GM19467 (cell line): ENCODE data around the gene HDC.

Experiments
- ATAC-seq: cut with Tn5 transposase; IDR thresholded peaks from one replicate; pipeline ENCODE4 v1.9.1; 2021; ENCODE audit warnings: mild to moderate bottlenecking, moderate library complexity; ENCODE audit not compliant: unreplicated experiment

HDC gene, protein sequence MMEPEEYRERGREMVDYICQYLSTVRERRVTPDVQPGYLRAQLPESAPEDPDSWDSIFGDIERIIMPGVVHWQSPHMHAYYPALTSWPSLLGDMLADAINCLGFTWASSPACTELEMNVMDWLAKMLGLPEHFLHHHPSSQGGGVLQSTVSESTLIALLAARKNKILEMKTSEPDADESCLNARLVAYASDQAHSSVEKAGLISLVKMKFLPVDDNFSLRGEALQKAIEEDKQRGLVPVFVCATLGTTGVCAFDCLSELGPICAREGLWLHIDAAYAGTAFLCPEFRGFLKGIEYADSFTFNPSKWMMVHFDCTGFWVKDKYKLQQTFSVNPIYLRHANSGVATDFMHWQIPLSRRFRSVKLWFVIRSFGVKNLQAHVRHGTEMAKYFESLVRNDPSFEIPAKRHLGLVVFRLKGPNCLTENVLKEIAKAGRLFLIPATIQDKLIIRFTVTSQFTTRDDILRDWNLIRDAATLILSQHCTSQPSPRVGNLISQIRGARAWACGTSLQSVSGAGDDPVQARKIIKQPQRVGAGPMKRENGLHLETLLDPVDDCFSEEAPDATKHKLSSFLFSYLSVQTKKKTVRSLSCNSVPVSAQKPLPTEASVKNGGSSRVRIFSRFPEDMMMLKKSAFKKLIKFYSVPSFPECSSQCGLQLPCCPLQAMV

DNA sequence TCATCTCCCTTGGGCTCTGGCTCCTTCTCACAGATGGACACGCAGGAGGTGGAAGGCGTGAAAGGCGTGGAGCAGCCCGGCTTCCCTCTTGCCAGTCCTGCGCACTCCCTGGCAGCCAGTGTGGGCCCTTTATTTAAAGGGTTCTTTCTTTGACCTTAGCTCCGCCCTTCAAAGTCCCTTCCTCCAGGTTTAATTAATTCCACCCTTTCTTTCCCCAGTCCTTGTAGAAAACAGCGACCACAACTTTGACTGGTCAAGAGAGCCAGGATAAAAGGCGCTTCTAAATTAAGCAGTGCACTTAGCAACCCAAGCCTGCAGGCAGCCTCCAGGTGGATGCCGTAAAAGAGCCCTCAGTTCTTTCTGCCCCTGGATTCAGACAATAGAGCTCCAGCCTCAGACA is at the start of gene HDC:
Gene HDC, minus strand, starts transcription at position 107 of the 400 bp plus-strand sequence. Its CDS starts 103 bp downstream, at position 4.
- no peak for ATAC-seq

DNA sequence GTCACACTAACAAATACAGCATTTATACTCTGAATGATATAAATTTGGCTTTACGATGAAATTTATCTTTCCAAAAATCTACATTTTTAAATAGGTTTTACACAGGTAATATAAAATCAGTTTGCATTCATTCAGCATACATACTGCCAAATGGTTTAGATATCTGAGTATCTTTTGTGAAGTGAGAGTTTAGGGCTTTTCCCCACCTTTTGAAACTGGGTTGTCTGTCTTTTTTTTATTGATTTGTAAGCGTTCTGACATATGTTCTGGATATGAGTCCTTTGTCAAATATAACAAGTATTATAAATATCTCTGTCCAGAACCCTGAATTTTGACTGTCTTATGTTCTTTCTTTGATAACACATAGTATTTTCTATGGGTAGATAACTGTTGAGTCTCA is 47.1 kb upstream of the HDC start:
- no peak for ATAC-seq

DNA sequence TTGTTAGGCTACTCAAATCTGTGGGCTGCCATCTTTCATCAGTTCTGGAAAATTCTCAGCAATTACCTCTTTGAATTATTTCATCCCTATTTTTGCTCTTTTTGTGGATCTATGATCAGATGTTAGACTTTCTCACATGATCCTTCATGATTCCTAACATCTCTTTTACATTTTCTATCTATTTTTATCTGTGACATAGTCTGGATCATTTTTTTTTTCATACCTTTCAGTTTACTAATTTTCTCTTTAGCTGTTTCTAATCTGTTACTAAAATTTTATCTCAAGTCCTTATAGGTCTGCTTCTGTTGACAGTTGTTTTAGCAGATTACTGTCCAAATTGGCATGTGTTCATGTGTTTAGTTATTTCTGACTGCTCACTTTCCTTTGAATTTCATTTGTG is 42.3 kb upstream of the HDC start:
- no peak for ATAC-seq

DNA sequence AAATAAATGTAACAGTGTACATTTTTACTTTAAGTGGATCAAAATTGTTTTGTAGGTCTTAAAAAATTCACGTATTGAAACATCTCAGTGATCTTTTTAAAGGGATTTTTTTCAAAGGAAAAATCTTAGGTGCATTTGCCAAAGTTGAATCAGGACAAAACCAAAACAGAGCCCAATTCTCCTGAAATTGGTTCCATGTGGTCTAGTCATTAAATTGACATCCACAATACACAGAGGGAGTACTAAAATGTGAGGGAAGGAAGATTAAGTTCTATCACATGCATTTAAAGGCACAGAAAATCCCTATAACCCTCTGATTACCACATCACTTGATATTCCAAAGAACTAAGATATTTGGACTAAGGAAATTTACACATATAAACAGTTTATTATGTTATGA is 39.3 kb upstream of the HDC start:
- ATAC-seq: no peak

DNA sequence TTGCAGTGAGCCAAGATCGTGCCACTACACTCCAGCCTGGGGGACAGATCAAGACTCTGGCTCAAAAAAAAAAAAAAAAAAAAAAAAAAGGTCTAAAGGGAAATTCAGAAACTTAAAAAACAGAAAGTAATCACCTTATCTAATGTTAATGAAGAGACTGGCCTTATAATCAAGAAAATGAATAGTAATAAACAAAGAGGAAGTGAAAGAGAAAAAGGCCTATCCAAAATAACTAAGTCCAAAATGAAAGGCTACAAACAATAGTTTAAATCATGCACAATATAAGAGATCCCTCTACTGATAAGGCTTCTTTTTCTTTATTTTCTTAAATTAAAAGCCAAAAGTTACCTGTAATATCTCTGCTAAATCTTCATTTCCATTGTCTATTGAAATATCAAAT is 37.1 kb upstream of the HDC start:
- ATAC-seq: no peak

DNA sequence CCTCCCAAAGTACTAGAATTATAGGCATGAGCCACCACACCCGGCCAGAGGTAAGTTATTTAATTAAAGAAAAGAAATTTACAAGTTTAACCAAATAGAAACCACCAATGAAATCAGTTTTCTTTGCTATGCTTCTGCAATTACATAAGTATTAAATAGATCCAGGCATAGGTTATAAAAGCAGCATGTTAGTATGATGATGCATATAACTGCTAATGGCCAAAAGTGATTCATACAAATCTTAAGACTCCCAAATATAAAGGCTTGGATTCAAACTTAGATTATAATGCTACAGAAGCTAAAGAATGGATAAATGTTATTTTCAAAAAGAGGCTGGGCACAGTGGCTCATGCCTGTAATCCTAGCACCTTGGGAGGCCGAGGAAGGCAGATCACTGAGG is 32.8 kb upstream of the HDC start:
- ATAC-seq: no peak

DNA sequence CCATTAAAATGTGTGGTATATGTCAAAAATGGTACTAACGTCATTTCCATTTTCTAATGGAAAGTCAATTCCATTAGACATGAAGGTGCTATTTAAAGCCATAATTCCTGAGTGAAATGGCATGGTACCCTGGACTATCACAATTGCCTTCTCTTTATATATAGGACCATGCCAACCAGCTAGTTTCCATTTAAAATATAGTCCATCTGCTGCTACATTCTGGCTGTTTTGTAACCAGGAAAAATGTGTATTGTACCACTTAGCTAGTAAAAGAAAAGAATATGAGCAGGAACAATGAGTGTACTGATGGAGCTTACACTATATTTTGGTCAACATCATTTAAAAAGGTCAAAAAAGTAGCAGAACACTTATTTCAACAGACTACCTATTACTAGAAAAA is 30.4 kb upstream of the HDC start:
- ATAC-seq: no peak

DNA sequence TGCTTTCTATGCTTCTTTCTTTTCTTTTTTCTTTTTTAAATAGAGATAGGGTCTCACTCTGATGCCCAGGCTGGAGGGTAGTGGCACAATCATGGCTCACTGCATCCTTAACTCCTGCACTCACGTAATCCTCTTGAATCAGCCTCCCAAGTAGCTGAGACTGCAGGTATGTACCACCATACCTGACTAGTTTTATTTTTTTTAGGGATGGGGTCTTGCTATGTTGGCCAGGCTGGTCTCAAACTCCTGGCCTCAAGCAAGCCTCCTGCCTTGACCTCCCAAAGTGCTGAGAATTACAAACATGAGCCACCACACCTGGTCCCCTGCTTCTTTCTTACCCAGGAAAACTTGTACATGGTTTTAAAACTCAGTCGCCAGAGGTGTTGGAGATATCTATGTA is 24.2 kb upstream of the HDC start:
- ATAC-seq: no peak

DNA sequence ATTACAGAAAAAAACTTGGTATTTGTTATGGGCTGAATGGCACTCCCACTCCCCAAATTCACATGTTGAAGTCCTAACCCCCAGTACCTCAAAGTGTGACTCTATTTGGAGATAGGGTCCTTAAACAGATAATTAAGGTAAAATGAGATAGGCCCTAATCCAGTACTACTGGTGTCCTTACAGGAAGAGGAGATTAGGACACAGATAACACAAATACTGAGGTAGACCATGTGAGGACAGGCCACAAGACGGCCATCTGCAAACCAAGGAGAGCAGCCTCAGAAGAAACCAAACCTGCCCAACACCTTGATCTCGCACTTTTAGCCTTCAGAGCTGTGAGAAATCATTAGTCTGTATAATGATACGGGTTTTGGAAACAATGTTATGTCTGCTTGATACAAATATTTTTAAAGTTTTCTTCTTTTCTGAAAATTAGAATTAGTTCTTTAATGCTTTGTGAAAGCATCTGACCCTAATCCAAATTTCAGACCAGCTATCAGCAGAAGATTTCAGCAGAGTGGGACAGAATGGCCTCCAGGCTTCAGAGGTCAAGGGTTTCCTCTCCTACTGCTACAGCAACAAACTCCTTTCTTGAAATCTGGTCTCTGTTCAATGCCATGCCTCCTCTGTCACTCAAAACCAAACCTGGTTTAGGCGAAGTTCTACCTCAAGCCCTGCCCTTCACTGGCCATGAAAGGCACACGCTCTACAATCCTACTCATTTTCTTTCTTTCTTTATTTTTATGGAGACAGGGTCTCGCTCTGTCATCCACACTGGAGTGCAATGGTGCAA is 22.0 kb upstream of the HDC start:
- ATAC-seq: no peak

DNA sequence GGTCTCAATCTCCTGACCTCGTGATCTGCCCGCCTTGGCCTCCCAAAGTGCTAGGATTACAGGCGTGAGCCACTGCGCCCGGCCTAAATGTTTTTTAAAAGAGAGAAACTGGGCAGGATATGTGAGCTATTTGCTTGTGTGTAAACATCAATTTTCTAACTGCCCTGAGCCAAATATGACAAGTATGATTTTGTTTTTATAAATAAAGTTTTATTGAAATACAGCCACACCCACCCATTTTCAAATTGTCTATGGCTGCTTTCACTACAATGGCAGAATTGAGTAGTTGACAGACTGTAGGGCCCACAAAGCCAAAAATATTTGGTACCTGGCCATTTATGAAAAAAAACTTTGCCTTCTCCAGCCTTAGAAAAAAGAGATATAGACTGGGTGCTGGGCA is 15.9 kb upstream of the HDC start:
- no peak for ATAC-seq

DNA sequence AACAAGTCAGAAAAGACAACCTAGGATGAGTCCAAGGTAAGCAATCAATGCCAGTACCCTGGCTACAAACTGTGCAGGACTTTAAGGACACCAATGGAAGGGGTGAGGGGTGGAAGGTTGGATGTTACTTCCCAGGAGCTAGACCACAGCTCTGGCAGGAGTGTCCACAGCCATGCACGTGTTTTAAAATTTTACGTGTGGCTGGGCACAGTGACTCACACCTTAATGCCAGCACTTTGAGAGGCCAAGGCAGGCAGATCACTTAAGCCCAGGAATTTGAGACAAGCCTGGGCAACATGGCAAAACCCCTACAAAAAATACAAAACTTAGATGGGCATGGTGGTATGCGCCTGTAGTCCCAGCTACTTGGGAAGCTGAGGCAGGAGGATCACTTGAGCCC is 14.7 kb upstream of the HDC start:
- no peak for ATAC-seq

DNA sequence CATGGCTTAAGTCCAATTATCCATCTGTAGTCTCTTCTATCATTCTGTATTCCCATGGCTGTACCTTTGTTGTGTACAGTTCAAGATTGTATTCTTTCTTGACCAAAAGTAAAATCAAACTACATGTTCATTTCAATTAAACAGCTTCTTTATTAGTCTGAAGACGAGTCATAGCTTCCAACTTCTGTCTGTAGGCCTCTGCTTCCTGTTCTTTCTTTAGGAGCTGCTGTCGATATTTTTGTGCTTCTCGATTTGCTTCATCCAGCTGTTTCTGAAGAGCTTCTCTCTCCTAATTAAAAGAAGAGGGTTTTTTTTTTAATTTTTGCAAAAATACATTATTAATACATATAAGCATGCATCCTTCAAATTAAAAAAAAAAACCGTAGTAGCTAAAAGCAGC is 13.0 kb upstream of the HDC start:
- ATAC-seq: no peak

DNA sequence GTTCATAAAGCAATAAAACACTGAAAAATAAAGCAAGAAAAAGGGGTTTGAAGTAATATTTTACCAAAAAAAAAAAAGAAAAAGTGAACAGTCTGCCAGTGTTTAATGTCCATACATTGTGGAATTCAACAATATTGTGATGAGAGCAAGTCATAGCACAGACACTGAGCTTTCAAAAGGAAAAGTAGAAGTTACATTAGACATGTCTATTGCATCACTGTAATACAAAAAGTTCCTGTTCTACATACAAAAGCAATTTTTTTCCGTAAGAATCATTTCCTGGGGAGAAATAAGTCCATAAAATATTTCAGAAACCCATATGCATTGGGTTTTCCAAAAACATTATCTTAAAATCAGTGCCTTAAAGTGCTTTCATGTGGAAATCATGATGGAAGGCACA is 11.8 kb upstream of the HDC start:
- no peak for ATAC-seq

DNA sequence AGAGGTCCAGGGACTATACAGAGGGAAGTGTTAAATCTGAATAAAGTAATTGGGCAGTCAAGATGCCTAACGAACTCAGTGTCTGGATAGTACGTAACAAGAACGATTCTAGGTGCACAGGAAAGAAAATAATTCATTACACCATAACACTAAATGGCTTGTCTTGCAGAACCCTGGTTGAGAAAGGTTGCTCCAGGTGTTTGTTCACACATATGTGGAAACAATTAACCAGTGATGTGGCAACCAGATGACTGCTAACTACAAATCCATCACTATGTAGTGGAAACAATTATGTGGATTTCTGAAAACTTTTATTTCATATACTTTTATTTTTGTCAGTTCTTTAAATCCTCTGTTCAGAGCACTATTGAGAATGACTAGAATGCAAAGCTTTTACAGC is 10.4 kb upstream of the HDC start:
- no peak for ATAC-seq

DNA sequence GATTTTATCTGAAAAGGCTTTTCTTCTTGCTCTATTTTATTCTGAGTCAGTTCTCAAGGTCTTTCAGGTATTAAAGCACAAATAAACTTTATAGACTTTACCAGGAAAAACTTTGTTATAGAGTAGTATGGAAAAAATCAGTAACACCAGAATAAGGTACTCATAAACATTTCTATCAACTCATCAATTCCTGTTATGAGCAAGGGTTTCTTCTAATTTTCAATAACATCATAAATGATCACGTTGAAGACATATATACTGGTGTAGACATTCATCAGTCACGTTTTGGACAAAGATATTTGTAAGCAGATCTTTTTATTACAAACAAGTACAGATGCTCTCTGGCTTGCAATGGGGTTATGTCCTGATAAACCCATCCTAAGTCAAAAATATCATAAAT is 9.6 kb upstream of the HDC start:
- no peak for ATAC-seq

DNA sequence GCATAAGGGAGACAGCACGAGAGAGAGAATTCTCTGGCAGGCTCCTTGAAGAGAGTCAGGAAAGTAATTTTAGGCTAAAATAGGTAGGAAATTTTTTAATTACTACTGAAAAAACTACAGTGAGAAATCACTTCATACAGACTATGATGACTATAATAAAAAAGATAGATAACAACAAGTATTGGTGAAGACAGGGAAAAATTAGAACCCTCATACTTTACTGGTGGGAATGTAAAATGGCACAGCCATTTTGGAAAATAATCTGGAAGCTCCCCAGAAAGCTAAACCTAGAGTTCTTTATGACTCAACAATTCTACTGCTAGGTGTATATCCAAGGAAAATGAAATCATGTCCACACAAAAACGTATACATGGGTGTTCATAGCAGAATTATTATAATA is 2.1 kb upstream of the HDC start:
- ATAC-seq: no peak

DNA sequence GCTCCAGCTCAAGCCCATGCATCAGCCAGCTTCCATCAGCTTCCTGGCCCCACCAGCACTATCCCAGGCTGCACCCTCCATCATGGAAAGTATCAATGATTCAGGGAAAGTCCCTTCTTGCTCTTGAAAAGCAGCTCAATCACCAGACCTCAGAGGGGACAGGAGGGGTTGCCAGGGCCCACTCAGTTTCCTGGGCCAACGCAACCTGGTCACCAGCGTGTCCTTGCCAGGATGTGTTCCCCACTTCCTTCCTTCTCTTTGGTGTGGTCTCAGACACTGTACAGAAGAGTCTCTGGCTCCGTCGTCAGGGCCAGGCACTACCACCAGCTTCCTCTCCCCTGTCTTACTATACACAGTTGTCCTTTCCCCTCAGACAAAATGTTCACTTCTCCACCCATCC is 3.0 kb downstream of the HDC start:
- no peak for ATAC-seq

DNA sequence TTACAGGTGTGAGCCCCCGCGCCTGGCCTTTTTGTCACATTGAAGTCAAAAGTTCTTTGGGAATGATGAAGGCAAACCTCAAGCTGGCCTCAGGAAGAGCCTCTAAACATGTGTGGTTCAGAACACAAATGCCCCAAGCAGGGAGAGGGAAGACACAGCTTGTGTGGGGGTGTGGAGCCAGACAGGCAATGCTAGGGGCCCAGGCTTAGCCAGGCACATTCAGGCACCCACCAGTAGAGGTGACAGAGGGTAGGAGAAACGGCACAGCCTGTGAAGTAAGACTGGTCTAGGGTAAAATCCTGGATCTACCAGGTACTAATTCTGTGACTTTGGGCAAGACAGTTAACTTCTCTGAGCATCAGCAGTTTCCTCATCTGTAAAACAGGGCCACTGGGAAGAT is 3.5 kb downstream of the HDC start:
- no peak for ATAC-seq

DNA sequence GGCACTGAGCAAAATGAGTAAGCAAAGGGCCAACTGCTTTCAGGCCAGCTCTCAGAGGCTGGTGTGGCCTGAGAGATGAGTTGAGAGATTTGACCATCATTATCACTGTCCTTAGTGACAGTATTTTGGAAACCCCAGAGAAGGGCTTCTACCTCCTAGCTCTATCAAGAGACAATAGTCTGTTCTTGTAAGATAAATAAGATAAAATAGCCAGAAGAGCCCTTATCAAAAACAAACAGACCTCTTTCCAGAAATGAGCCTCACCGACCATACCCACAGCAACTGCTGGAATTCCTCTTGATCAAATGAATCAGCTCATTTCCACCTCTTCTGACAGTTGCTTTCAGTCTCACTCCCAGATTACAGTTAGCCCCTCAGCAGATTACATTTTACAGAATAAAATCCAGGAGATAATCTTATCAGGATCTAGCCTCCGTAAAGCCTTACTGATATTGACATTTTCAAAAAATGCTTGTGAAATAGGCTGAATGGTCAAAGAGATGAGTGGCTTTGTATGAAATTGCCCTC is 4.5 kb downstream of the HDC start:
- no peak for ATAC-seq

DNA sequence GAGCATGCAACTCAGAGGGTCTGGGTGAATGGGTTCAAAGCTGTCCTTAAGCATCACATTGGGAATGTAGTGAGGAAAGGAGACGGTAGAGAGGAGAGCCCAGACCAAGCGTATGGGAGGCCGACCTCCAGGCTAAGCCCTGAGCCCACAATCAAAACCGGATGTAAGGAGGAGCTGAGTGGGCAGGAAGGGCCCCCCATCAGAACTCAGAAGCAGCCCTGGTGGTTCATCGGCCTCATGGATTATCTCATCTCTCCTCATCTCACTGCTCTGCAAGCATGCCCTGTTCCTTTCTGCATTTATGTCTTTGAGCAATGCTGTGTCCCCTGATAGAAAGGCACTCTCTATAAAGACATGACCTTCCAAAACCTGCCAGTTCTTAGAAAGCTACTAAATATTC is 6.2 kb downstream of the HDC start:
- ATAC-seq: no peak

DNA sequence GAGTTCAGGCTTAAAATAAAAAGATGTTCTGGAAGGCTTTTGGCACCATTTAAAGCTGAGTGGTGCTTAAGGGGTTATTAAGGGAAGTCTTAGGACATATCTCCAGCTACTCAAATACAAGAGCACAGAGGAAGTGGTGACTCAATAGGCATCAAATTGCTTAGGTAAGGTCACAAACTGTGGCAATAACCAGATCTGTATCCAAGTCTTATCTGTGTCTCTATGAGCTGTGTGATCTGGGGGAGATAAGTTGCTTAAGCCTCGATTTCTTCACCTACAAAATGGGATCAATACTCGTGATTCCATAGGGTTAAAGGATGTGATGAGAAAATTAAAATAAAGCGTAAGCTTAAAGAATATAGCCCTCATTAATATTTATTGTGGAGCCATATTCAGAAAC is 7.6 kb downstream of the HDC start:
- no peak for ATAC-seq

DNA sequence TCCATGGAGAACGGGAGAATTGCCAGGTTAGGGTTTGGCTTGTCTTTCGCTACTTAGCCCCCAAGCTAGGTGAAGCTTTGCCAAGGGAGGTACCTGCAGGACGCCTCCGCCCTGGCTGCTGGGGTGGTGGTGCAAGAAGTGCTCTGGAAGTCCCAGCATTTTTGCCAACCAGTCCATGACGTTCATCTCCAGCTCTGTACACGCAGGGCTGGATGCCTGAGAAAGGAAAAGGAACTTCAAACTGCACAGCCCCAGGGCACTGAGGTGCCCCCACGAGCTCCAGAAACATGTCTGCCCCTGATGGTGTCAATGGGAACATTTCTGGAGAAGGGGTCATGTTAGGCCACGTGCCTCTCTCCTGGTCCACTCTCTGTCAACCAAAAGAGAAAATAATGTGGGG is 8.2 kb downstream of the HDC start:
- ATAC-seq: no peak
